Psoas muscle (tissue), 8 donors: ENCODE results near the gene VAT1. TPM values are rescaled to one million over a fixed set of nuclear protein-coding genes. Genes with fewer than 3 reads are reported as not detected.
"Not testable (repeated sequence)": the region's sequence is repeated elsewhere in the genome, so short reads cannot be mapped to it uniquely, and the experiment has no call there.

Experiments used
- ATAC-seq, 4 donors: fragments of 200-7000 bp; cut with Tn5 transposase; one replicate each; pipeline ENCODE4 v1.9.1; 2020; ENCODE audit warnings: moderate library complexity in 3 of 4, mild to moderate bottlenecking in 2 of 4
- DNase-seq, 2 donors: peaks; one replicate each; pipeline ENCODE4 v3.0.0-alpha.2; 2020
- H3K27ac ChIP-seq: fragments of 200-600 bp; one replicate; pipeline ENCODE4 v1.8.0; 2022
- H3K27me3 ChIP-seq, 3 donors: fragments of 200-600 bp in 1 of 3; one replicate each; pipeline versions ENCODE4 v1.6.1 to v1.8.0; 2013 to 2022; ENCODE audit warnings: low read length in 2 of 3, mild to moderate bottlenecking in 2 of 3, moderate library complexity in 1 of 3; ENCODE audit not compliant: insufficient read depth in 3 of 3
- H3K36me3 ChIP-seq, 2 donors: fragments of 200-600 bp in 1 of 2; one replicate each; pipeline versions ENCODE4 v1.6.1 to v1.8.0; 2013 to 2022; ENCODE audit warnings: low read depth in 1 of 2, mild to moderate bottlenecking in 1 of 2, moderate library complexity in 1 of 2; ENCODE audit not compliant: insufficient read depth in 1 of 2
- H3K4me1 ChIP-seq: fragments of 200-600 bp; one replicate; pipeline ENCODE4 v1.8.0; 2022
- H3K4me3 ChIP-seq: fragments of 200-600 bp; one replicate; pipeline ENCODE4 v1.8.0; 2022; ENCODE audit warnings: mild to moderate bottlenecking
- H3K9me3 ChIP-seq: fragments of 200-600 bp; one replicate; pipeline ENCODE4 v1.8.0; 2022
- WGBS, 3 donors: extraction: QIAGEN DNeasy Blood & Tissue Kit; methylation state at CpG; one replicate each; pipeline versions ENCODE4 v1.1.6 to v1.1.7; 2013; 5-methylcytosine and 5-hydroxymethylcytosine counted together
- intact Hi-C, 2 donors: fragments of 100-400 bp; cut with DNase I; formaldehyde crosslinking; loops; one replicate each; pipeline versions ENCODE4 v1.11.0 to v1.14.2; 2022
- polyA plus RNA-seq, 3 donors: library from polyadenylated mRNA; stranded (reverse); fragments of 200-250 nt; gene quantifications; one replicate each; pipeline ENCODE4 v1.2.3, GENCODE V29; 2013
- total RNA-seq, 4 donors: library from RNA; stranded (reverse); fragmentation: NEBNext Ultra II Directional in 2 of 4; extraction: Animal tissue kit (Norgen Biotek cat#: 25700) in 2 of 4; gene quantifications; one replicate each; pipeline versions ENCODE4 v1.2.1 to v1.2.4, GENCODE V29; 2021 to 2023
- TF ChIP-seq, protein P1 (sequence below): fragments of 200-600 bp; IDR thresholded peaks from one replicate; pipeline ENCODE4 v1.8.0; 2022; ENCODE audit warnings: antibody characterized with exemption
- donor health status: healthy with polysubstance abuse.
- donor health status: DM: no; HTN: no; CAD: no; lungs with moderate emphysema.
- donor health status: Bipolar disorder and iron deficiency.
- donor health status: healthy.
- donor health status: DM: yes; HTN: yes; CAD: no.
- donor health status: DM: no; HTN: no; CAD: no.
- donor health status: DM: no; HTN: no; CAD: no.
- donor health status: DM: yes; HTN: yes; CAD: no.

The VAT1 gene
- total and polyA plus RNA-seq, 7 donors: 19.2 to 50.6 (median 20.2) TPM

GRCh38 chr17:43068570-43069367, 46.6 kb upstream of the VAT1 start:
- Histone ChIP-seq H3K36me3 (peaks cover 0 to 16% of the 10 kb centered on the region in 2 donors), H3K27me3 (no peaks in the 10 kb centered on the region), H3K9me3 (no peaks in the 10 kb centered on the region), H3K27ac (no peak overlapping the region), H3K4me3 (no peak overlapping the region), H3K4me1 (no peaks in the 10 kb centered on the region)
- WGBS, 3 donors: 93 to 97% (median 96%) methylated on average over 6 of the region's 6 CpGs
- ATAC-seq (no peak), DNase-seq (no peak)
- intact Hi-C loops: no loop called here
- TF ChIP-seq, protein P1, sequence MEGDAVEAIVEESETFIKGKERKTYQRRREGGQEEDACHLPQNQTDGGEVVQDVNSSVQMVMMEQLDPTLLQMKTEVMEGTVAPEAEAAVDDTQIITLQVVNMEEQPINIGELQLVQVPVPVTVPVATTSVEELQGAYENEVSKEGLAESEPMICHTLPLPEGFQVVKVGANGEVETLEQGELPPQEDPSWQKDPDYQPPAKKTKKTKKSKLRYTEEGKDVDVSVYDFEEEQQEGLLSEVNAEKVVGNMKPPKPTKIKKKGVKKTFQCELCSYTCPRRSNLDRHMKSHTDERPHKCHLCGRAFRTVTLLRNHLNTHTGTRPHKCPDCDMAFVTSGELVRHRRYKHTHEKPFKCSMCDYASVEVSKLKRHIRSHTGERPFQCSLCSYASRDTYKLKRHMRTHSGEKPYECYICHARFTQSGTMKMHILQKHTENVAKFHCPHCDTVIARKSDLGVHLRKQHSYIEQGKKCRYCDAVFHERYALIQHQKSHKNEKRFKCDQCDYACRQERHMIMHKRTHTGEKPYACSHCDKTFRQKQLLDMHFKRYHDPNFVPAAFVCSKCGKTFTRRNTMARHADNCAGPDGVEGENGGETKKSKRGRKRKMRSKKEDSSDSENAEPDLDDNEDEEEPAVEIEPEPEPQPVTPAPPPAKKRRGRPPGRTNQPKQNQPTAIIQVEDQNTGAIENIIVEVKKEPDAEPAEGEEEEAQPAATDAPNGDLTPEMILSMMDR: no peak

DNA sequence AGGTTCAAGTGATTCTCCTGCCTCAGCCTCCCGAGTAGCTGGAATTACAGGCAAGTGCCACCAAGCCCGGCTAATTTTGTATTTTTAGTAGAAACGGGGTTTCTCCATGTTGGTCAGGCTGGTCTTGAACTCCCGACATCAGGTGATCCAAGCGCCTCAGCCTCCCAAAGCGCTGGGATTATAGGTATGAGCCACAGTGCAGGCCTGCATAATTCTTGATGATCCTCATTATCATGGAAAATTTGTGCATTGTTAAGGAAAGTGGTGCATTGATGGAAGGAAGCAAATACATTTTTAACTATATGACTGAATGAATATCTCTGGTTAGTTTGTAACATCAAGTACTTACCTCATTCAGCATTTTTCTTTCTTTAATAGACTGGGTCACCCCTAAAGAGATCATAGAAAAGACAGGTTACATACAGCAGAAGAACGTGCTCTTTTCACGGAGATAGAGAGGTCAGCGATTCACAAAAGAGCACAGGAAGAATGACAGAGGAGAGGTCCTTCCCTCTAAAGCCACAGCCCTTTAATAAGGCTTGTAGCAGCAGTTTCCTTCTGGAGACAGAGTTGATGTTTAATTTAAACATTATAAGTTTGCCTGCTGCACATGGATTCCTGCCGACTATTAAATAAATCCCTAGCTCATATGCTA, 40.9 kb upstream of the VAT1 start:
- ATAC-seq (no peak), DNase-seq (no peak)
- no peak overlapping the region for H3K27ac ChIP-seq
- intact Hi-C loops: no loop called here
- H3K4me3 ChIP-seq: no peak overlapping the region
- H3K36me3 ChIP-seq: peaks cover 0 to 16% of the 10 kb centered on the region in 2 donors
- H3K9me3 ChIP-seq: no peaks in the 10 kb centered on the region
- no peaks in the 10 kb centered on the region for H3K27me3 ChIP-seq
- no peaks in the 10 kb centered on the region for H3K4me1 ChIP-seq
- TF ChIP-seq, protein P1: no peak
- WGBS, 3 donors: 94 to 95% (median 94%) methylated on average over 10 of the region's 10 CpGs

- Histone ChIP-seq H3K27ac (no peak overlapping the region), H3K9me3 (no peaks in the 10 kb centered on the region), H3K36me3 (peaks cover 0 to 31% of the 10 kb centered on the region in 2 donors), H3K4me1 (no peaks in the 10 kb centered on the region), H3K4me3 (no peak overlapping the region), H3K27me3 (no peaks in the 10 kb centered on the region)
- intact Hi-C loops: no loop called here
- WGBS, 3 donors: 95 to 97% (median 96%) methylated on average over 7 of the region's 7 CpGs
- ATAC-seq: no peak
- TF ChIP-seq, protein P1: no peak
- no peak for DNase-seq
Observed at GRCh38 chr17:43056051-43056450, 33.9 kb upstream of the VAT1 start.

GRCh38 chr17:43053008-43053407, 30.8 kb upstream of the VAT1 start:
- H3K36me3 ChIP-seq: peaks cover 0 to 36% of the 10 kb centered on the region in 2 donors

GRCh38 chr17:43051969-43052368, 29.8 kb upstream of the VAT1 start:
- no peaks in the 10 kb centered on the region for H3K9me3 ChIP-seq
- ATAC-seq: no peak
- H3K4me1 ChIP-seq: no peaks in the 10 kb centered on the region
- no peaks in the 10 kb centered on the region for H3K27me3 ChIP-seq
- TF ChIP-seq, protein P1: no peak
- H3K27ac ChIP-seq: no peak overlapping the region
- H3K36me3 ChIP-seq: peaks cover 0 to 34% of the 10 kb centered on the region in 2 donors
- no peak overlapping the region for H3K4me3 ChIP-seq
- DNase-seq: no peak
- intact Hi-C loops: no loop called here
- WGBS, 3 donors: 89 to 95% (median 90%) methylated on average over 1 of the region's 1 CpG

More at GRCh38 chr17:43053008-43053407, 30.8 kb upstream of the VAT1 start:
- H3K27me3 ChIP-seq, intact Hi-C loops, H3K9me3 ChIP-seq, H3K27ac ChIP-seq, H3K4me3 ChIP-seq, DNase-seq, H3K4me1 ChIP-seq, ATAC-seq: not testable (repeated sequence)
- 97 to 99% (median 98%) methylated on average over 7 of the region's 7 CpGs for WGBS, 3 donors
